Neuronal stem cell (in vitro differentiated cells): ENCODE data around the gene ZNF184.

Source experiments
- DNase-seq: peaks from one replicate; pipeline ENCODE4 v3.0.0-alpha.2; 2013; ENCODE audit warnings: low spot score
- H2AFZ ChIP-seq: one replicate; pipeline ENCODE4 v1.6.1; 2013; ENCODE audit warnings: mild to moderate bottlenecking, low read length, inconsistent platforms
- H2AK5ac ChIP-seq: 2 replicates; pipeline ENCODE4 v1.6.1; 2013; ENCODE audit warnings: low read depth, mild to moderate bottlenecking, inconsistent platforms, low read length, moderate library complexity, mixed read lengths
- H2BK120ac ChIP-seq: 2 replicates; pipeline ENCODE4 v1.6.1; 2013; ENCODE audit warnings: low read depth, mild to moderate bottlenecking, inconsistent platforms, low read length, moderate library complexity, mixed read lengths
- H2BK12ac ChIP-seq: one replicate; pipeline ENCODE4 v1.6.1; 2013; ENCODE audit warnings: low read length, inconsistent platforms
- H2BK15ac ChIP-seq: 2 replicates; pipeline ENCODE4 v1.6.1; 2013; ENCODE audit warnings: mild to moderate bottlenecking, low read length, inconsistent platforms, mixed read lengths
- H2BK5ac ChIP-seq: one replicate; pipeline ENCODE4 v1.6.1; 2013; ENCODE audit warnings: inconsistent platforms, mild to moderate bottlenecking, low read length, moderate library complexity
- H3K14ac ChIP-seq: one replicate; pipeline ENCODE4 v1.6.1; 2013; ENCODE audit warnings: low read length, inconsistent platforms
- H3K18ac ChIP-seq: 2 replicates; pipeline ENCODE4 v1.6.1; 2013; ENCODE audit warnings: low read length, inconsistent platforms
- H3K23ac ChIP-seq: 2 replicates; pipeline ENCODE4 v1.6.1; 2013; ENCODE audit warnings: low read depth, mild to moderate bottlenecking, mixed read lengths, low read length, inconsistent platforms; ENCODE audit not compliant: poor library complexity
- H3K27ac ChIP-seq: replicated peaks from 3 replicates; pipeline ENCODE4 v1.5.1; 2013; ENCODE audit warnings: low read length, inconsistent platforms
- H3K27me3 ChIP-seq, 3 experiments: 2 replicates each; pipeline ENCODE4 v1.6.1; 2013; ENCODE audit warnings: low read length in 3 of 3, mild to moderate bottlenecking in 2 of 3, inconsistent platforms in 1 of 3, low read depth in 1 of 3, mixed read lengths in 1 of 3, moderate library complexity in 1 of 3; ENCODE audit not compliant: control insufficient read depth in 3 of 3, insufficient read depth in 3 of 3
- H3K36me3 ChIP-seq, 2 donors: replicated peaks in 1 of 2; 2 replicates each; pipeline ENCODE4 v1.6.1; 2013; ENCODE audit warnings: low read length in 2 of 2; ENCODE audit not compliant: control insufficient read depth in 2 of 2, insufficient read depth in 2 of 2
- H3K4ac ChIP-seq: 2 replicates; pipeline ENCODE4 v1.6.1; 2013; ENCODE audit warnings: inconsistent platforms, mild to moderate bottlenecking, low read length, moderate library complexity
- H3K4me1 ChIP-seq, 2 donors: 1 replicate in 1 of 2; 2 replicates in 1 of 2; pipeline ENCODE4 v1.6.1; 2013; ENCODE audit warnings: low read length in 2 of 2, low read depth in 1 of 2; ENCODE audit not compliant: control insufficient read depth in 2 of 2, insufficient read depth in 1 of 2
- H3K4me2 ChIP-seq: one replicate; pipeline ENCODE4 v1.6.1; 2013; ENCODE audit warnings: mild to moderate bottlenecking, low read length, inconsistent platforms; ENCODE audit not compliant: insufficient read depth, poor library complexity, severe bottlenecking
- H3K4me3 ChIP-seq, 2 donors: 2 replicates each; pipeline ENCODE4 v1.5.1; 2013; ENCODE audit warnings: low read length in 2 of 2, mild to moderate bottlenecking in 2 of 2, inconsistent platforms in 1 of 2, moderate library complexity in 1 of 2
- H3K79me1 ChIP-seq: one replicate; pipeline ENCODE4 v1.6.1; 2013; ENCODE audit warnings: low read depth, mild to moderate bottlenecking, inconsistent platforms, low read length, moderate library complexity
- H3K9ac ChIP-seq: one replicate; pipeline ENCODE4 v1.6.1; 2013; ENCODE audit warnings: mild to moderate bottlenecking, low read depth, low read length, inconsistent platforms; ENCODE audit not compliant: poor library complexity
- H3K9me3 ChIP-seq, 2 donors: replicated peaks in 1 of 2; 2 replicates each; pipeline versions ENCODE3 to v1.6.1; 2013; ENCODE audit warnings: low read length in 2 of 2, mild to moderate bottlenecking in 2 of 2, inconsistent platforms in 1 of 2, low read depth in 1 of 2, mixed read lengths in 1 of 2, moderate library complexity in 1 of 2; ENCODE audit not compliant: control insufficient read depth in 2 of 2, insufficient read depth in 1 of 2
- H4K8ac ChIP-seq: one replicate; pipeline ENCODE4 v1.6.1; 2013; ENCODE audit warnings: low read depth, mild to moderate bottlenecking, inconsistent platforms, low read length, moderate library complexity
- H4K91ac ChIP-seq: one replicate; pipeline ENCODE4 v1.6.1; 2013; ENCODE audit warnings: low read length, low read depth, mild to moderate bottlenecking, inconsistent platforms; ENCODE audit not compliant: poor library complexity
- WGBS, 2 donors: extraction: QIAGEN DNeasy Blood & Tissue Kit; methylation state at CpG; one replicate each; pipeline ENCODE4 v1.1.7; 2013; ENCODE audit warnings: missing lambda C conversion rate in 2 of 2, mixed read lengths in 1 of 2; ENCODE audit not compliant: insufficient read length in 2 of 2, insufficient replicate concordance in 1 of 2; ENCODE audit errors: extremely low coverage in 2 of 2; 5-methylcytosine and 5-hydroxymethylcytosine counted together

Gene ZNF184

DNA sequence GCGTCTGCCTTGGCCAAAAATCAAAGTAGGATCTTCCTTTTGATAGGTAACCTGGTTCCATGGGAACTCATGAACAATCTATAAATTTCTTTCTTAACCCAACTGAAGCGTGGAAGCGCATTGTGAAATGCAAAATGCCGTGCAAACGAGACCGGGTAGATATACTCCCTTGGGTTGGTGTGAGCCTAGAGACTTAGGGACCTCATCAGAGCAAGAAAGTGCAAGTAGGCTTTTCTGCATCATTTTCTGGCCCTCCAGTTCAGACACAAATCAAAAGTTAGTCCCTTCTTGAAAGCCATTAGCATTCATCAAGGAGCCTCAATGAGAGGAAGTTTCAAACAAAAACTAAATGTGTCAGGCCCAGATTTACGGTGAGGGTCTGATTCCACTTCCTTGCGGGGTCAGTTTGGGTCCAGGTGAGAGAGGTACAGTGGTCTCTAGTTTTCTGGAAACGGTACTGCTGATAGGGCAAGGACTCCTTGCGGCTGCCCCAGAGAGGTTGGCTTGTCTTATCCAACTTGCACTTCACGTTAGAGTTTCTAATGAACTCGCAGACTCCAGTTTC, 5.3 kb upstream of the ZNF184 start:
- H3K9me3 ChIP-seq = no peaks in the 10 kb centered on the region
- no peak overlapping the region for H3K4ac ChIP-seq
- no peak overlapping the region for H3K14ac ChIP-seq
- no peak overlapping the region for H4K8ac ChIP-seq
- no peak overlapping the region for H2AK5ac ChIP-seq
- no peak overlapping the region for H4K91ac ChIP-seq
- H3K4me2 ChIP-seq = peak overlapping the region; percentile 60
- H2BK15ac ChIP-seq = no peak overlapping the region
- H2BK120ac ChIP-seq = no peak overlapping the region
- H2AFZ ChIP-seq = peak overlapping the region; percentile 89
- H3K27ac ChIP-seq = no peak overlapping the region
- no peaks in the 10 kb centered on the region for H3K79me1 ChIP-seq
- H3K9ac ChIP-seq = no peak overlapping the region
- H2BK12ac ChIP-seq = no peak overlapping the region
- DNase-seq = no peak
- H3K18ac ChIP-seq = no peak overlapping the region
- no CpG with 5 or more reads among the region's 12 CpGs for WGBS, 2 donors
- peak overlapping the region; percentile 63 to 74 for H3K4me3 ChIP-seq
- no peak overlapping the region for H3K23ac ChIP-seq
- no peaks in the 10 kb centered on the region for H3K36me3 ChIP-seq
- H3K27me3 ChIP-seq = no peaks in the 10 kb centered on the region
- no peak overlapping the region for H2BK5ac ChIP-seq
- H3K4me1 ChIP-seq = no peaks in the 10 kb centered on the region

GRCh38 chr6:27477318-27478013, 4.6 kb upstream of the ZNF184 start:
- H4K91ac ChIP-seq = no peak overlapping the region
- H3K4me3 ChIP-seq = peak overlapping the region in 1 of 2 donors; percentile 63
- WGBS, 2 donors = no CpG with 5 or more reads among the region's 8 CpGs
- no peak overlapping the region for H3K27ac ChIP-seq
- H3K4ac ChIP-seq = no peak overlapping the region
- H2BK5ac ChIP-seq = no peak overlapping the region
- H2BK15ac ChIP-seq = no peak overlapping the region
- H3K23ac ChIP-seq = no peak overlapping the region
- H3K36me3 ChIP-seq = no peaks in the 10 kb centered on the region
- H3K27me3 ChIP-seq = no peaks in the 10 kb centered on the region
- no peaks in the 10 kb centered on the region for H3K4me1 ChIP-seq
- no peaks in the 10 kb centered on the region for H3K79me1 ChIP-seq
- peak overlapping the region; percentile 89 for H2AFZ ChIP-seq
- H2BK120ac ChIP-seq = no peak overlapping the region
- H3K9me3 ChIP-seq = no peaks in the 10 kb centered on the region
- no peak overlapping the region for H3K18ac ChIP-seq
- no peak overlapping the region for H2BK12ac ChIP-seq
- DNase-seq = no peak
- H3K14ac ChIP-seq = no peak overlapping the region
- no peak overlapping the region for H4K8ac ChIP-seq
- no peak overlapping the region for H3K9ac ChIP-seq
- peak overlapping the region; percentile 2 for H3K4me2 ChIP-seq
- H2AK5ac ChIP-seq = no peak overlapping the region

DNA sequence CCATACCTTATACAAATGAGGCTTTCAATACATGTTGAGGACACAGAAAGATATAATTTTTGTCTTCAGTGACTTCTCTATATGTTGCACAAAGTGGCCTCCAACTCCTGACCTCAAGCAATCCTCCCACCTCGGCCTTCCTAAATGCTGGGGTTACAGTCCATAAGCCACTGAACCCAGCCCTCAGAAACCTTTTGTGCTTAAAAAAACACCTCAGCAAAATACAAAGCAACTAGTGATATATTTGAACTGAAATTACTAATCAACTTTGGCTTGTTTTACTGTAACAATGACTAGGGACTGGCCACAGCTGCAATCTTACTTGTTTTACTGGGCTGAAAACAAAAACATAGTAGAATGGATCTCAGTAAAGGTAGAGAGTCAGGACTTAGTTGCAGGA, 3.2 kb upstream of the ZNF184 start:
- Histone ChIP-seq H3K9ac (no peak overlapping the region), H3K36me3 (peaks cover 0 to 4% of the 10 kb centered on the region in 2 donors), H3K4me1 (no peaks in the 10 kb centered on the region), H3K4ac (no peak overlapping the region), H3K27ac (no peak overlapping the region), H2BK15ac (no peak overlapping the region), H3K4me2 (no peak overlapping the region), H3K9me3 (peaks cover 0 to 3% of the 10 kb centered on the region in 2 donors), H2AK5ac (no peak overlapping the region), H4K8ac (no peak overlapping the region), H3K79me1 (peaks cover 2% of the 10 kb centered on the region), H4K91ac (no peak overlapping the region), H3K18ac (no peak overlapping the region), H3K27me3 (no peaks in the 10 kb centered on the region), H2BK12ac (no peak overlapping the region), H2BK120ac (no peak overlapping the region), H2AFZ (no peak overlapping the region), H3K14ac (no peak overlapping the region), H3K4me3 (no peak overlapping the region), H3K23ac (no peak overlapping the region), H2BK5ac (no peak overlapping the region)
- no peak for DNase-seq
- WGBS, 2 donors = no CpG with 5 or more reads among the region's 1 CpG

GRCh38 chr6:27474672-27475071, 1.8 kb upstream of the ZNF184 start:
- Histone ChIP-seq H3K9me3 (peaks cover 0 to 17% of the 10 kb centered on the region in 2 donors), H2AFZ (no peak overlapping the region), H2BK120ac (no peak overlapping the region), H2BK12ac (no peak overlapping the region), H3K27me3 (no peaks in the 10 kb centered on the region), H3K36me3 (peaks cover 0 to 18% of the 10 kb centered on the region in 2 donors), H3K4me1 (peaks cover 0 to 3% of the 10 kb centered on the region in 2 donors), H3K4ac (no peak overlapping the region), H3K4me2 (no peak overlapping the region), H4K91ac (no peak overlapping the region), H2BK15ac (no peak overlapping the region), H3K79me1 (peaks cover 2% of the 10 kb centered on the region), H3K18ac (no peak overlapping the region), H4K8ac (no peak overlapping the region), H3K14ac (no peak overlapping the region), H3K9ac (no peak overlapping the region), H3K23ac (no peak overlapping the region), H2BK5ac (no peak overlapping the region), H2AK5ac (no peak overlapping the region), H3K27ac (no peak overlapping the region), H3K4me3 (no peak overlapping the region)
- no peak for DNase-seq
- no CpG with 5 or more reads among the region's 3 CpGs for WGBS, 2 donors
